ENCODE measurements around the gene MRPL12.
A peak's percentile ranks its signal among the peaks of the same experiment; 100 is the strongest.
"Not testable (repeated sequence)": the region's sequence is repeated elsewhere in the genome, so short reads cannot be mapped to it uniquely, and the experiment has no call there.

MRPL12 gene

GRCh38 chr17:81717766-81718089, 14.6 kb downstream of the MRPL12 start:
- DNase-seq: no peak

DNA sequence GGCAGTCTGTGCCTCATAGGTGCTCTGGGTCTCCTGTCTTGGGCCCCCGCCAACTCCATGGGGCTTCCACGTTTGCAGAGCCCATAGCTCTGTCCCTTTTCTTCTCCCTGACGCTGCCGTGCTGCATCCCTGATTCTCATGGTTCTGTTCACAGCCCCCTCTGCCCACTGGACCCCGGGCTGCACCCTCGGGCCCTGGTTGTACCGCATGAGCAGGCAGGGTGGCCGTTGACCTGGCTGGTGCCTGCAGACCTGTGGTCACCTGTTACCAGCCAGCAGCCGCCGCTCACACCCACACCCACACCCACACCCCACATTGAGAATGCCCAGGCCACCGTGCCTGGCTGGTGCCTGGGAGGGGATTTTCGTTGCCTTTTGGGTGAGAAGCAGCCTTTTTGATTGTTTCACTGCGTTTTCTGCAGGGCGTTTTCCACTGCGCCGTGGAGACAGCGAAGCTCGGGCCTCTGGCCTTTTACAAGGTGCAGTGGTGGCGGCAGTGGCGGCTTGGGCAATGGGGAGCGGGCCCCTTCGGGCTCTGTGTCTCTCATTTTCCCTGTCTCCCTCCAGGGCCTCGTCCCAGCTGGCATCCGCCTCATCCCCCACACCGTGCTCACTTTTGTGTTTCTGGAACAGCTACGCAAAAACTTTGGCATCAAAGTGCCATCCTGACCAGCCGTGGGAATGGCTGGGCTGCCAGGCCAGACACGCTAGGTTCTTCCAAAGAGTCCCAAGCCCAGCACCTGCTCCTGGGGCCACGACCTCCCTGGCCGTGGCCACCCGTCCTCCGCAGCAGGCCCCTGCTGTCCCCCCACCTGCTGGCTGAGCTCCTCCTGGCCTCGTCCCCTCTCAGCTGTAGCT, 16.5 kb downstream of the MRPL12 start:
- DNase-seq: no peak

DNA sequence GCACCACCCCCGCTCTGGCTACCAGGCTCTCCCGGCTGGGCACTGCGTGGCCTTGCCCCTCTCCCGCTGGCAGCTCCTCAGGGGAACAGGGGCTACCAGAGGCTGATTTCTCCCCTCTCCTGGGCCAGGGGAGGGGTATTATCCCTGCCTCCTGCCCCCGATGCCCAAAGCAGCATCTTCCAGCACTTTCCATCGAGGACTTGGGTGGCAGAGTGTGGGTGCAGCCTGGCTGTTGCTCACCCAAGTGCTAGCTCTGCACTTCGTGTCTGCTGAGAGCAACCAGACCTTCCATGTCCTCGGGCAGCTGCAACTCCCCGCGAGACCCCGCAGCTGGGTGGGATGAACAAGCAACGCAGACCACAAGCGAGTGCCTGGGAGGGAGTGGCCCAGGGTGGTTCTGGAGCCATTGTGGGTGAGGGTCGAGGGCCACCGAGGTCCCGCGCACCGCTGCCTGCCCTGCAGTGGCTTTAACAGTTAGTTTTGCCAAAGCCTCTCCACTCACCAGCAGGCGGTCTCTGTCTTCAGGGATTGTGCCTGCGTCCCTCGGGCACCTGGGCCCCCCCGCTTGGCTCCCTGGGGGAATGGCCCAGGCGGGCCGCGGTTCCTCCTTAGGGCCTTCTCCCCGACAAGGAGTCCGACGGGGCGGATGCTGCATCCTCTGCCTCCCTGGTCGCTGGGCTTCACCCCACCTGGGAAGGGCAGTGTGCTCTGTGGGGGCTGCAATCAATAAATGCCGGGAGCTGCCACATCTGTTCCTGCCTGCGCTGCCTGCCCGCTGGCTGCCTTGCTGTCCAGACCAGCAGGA, 17.3 kb downstream of the MRPL12 start:
- DNase-seq: no peak

GRCh38 chr17:81722184-81723120, 19.3 kb downstream of the MRPL12 start:
- peak; percentile 41 for DNase-seq

DNA sequence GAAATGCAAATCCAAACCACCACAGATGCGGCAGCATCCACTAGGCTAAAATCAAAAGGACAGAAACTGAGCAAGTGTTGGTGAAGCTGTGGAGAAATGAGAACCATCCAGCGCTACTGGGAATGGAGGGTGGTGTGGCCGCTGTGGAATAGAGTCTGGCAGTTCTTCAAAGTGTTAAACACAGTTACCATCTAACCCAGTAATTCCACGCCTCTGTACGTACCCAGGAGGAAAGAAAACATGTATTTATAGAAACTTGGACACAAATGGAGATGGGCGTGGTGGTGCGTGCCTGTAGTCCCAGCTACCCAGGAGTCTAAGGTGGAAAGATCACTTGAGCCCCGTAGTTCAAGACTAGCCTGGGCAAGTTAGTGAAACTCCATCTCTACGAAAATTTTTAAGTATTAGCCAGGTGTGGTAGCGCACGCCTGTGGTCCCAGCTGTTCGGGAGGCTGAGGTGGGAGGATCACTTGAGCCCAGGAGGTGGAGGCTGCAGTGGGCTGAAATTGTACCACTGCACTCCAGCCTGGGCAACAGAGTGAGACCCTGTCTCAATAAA, 20.6 kb downstream of the MRPL12 start:
- no peak for DNase-seq

DNA sequence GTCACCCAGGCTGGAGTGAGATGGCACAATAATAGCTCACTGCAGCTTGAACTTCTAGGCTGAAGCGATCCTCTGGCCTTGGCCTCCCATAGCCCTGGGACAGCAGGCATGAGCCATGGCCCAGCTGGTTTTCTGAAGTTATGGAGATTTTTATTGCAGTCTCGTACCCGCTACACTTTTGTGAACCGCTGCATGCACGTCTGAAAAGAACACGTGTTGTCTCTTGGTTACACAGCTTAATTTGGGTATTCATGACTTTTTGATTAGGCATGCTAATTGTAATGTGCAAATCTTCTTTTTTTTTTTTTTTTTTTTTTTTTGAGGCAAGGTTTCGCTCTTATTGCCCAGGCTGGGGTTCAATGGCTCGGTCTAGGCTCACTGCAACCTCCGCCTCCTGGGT, 22.3 kb downstream of the MRPL12 start:
- DNase-seq: no peak

- DNase-seq: no peak
These were observed 22.8 kb downstream of the MRPL12 start for GRCh38 chr17:81726004-81726403.

DNA sequence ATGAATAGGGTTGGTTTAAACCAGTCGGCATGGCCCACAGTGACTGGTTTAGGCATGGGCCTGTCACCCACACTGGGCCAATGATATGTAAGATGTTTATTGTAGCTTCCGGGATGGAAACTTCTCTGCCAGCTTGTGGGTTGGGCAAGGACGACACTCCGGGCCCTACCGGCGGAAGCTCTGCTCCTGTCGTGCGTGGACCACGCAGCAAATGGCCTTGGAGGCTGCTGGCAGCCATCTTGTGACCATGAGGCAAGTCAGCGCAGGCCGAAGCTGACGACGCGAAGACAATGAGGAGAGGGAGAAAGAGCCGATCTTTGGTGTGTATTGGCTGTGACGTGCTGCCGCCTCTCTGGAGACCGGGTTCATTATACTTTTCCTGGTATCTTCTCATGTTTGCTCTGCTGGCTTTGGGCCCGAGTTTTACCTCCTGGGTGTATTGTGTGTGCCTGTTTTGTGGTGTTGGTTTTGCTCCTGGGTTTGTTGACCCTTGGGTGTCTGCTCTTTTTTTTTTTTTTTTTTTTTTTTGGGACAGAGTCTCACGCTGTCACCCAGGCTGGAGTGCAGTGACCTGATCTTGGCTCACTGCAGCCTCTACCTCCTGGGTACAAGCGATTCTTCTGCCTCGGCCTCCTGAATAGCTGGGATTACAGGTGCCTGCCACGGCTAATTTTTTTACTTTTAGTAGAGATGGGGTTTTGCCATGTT, 24.3 kb downstream of the MRPL12 start:
- DNase-seq: no peak

DNA sequence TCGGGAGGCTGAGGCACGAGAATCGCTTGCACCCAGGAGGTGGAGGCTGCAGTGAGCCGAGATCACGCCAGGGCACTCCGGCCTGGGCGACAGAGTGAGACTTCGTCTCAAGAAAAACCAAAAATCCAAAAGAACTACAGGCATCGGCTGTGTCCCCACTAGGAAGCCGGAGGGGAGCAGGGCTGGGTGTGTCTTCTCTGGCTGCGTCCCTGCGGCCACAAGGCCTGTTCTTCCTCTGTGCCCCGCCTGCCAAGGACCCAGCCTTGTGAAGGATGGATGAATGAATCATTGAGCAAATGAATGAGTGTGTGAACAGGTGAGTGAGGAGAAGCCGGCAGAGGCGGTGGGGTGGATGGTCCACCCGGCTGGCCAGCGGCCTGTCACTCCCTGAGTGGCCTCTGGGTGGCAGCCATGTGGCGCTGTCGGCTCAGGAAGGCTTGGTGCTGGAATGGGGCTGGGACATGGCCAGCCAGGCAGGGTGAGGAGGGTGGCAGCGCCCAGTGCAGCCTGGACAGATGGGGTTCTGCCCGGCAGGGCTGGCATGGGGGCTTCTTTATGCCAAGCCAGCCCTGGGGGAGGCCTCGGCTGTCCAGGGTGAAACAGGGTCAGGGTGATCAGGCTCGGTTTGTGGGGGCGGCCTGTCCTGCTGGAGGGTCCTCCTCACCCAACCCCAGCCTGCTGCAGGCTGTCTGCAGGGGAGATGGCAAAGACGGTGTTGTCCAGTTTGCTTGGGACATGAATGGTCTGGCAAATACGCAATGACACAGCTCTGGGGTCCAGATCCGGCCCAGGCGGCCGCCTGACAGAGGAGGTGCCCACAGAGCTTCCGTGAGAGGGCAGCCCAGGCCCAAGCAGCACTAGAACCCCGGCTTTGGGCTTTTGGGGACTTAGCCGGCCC, 30.6 kb downstream of the MRPL12 start:
- peak; percentile 64 for DNase-seq

- DNase-seq: no peak
These were observed 31.5 kb downstream of the MRPL12 start for GRCh38 chr17:81734405-81735263.

DNA sequence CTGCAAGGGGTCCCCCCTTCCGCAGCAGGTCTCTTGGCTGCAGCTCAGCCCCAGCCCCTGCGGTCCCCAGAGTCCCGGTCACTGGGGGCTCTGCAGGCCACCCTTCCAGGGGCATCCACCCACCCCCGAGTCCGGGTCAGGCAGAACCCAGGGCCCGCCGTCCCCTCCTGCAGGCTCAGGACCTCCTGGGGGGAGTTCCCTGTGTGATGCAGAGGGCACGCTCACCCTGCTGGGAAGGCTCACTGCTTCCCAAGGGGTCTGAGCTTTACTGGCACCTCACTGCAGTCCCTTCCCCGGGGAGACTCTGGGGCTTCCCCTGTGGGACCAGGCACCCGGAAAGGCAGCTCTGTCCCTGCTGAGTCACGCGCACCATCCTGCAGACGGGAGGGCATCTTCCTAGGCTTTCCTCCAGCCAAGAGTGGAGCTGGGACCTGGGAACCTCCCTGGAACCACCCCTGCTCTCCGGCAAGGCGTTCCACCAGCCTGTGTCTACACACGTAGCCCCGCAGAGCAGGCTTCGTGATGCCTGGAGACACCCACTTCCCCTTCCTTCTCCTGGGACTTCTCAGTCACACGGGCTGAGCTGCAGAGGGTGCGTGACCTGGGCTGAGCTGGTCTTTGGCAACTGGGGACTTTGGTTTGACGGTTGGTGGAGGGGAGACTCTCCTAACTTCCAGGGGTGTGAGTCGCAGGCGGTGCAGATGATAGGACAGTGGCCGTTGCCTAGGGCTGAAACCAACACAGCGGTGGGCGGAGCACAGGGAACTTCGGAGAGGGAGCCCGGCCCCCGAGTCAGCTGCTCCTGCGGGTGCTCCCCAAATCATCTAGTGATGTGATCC, 32.3 kb downstream of the MRPL12 start:
- DNase-seq: peak; percentile 20

DNA sequence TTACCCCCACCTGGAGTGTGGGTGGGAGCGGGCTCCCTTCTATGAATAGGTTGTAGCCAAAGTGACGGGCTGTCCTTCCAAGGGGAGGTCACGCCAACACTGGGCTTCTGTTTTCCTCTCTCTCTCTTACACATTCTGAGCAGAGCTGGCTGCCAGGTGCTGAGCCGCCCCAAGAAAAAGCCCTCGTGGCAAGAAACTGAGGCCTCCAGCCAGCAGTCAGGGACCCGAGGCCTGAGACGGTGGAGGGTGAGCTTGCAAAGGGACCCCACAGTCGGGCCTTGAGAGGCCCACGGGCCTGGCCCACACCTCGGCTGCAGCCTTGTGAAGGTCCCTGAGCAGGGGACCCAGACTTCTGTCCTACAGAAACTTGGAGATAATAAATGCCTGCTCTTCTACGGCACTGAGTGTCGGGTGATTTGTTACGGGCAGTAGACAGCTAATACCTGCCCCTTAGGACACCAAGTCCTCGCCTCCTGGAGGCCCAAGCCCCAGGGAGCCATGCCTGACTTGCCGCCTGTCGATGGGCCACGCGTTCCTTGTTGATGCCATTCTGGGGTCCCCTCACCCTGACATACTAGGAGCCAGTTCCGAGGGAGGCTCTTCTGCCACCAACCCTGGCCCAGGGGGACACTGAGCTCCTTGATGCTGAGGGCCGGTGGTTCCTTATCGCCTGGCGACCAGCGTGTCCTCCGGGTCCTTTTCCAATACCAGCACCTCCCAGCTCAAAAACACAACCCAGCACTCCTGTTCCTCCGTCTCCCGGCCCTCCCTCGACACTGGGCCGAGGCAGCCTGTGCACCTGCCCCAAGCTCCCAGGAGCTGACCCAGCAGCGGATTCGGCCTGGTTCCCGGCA, 35.0 kb downstream of the MRPL12 start:
- DNase-seq: no peak

GRCh38 chr17:81738801-81739393, 35.7 kb downstream of the MRPL12 start:
- no peak for DNase-seq

DNA sequence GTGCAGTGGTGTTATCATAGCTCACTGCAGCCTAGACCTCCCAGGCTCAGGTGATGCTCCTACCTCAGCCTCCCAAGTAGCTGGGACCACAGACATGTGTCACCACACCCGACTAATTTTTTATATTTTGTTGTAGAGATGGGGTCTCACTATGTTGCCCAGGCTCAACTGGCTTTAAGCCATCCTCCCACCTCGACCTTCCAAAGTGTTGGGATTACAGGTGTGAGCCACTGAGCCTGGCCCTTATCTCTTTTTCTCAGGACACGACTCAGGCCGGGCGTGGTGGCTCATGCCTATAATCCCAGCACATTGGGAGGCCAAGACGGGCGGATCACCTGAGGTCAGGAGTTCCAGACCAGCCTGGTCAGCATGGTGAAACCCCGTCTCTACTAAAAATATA, 36.4 kb downstream of the MRPL12 start:
- DNase-seq: not testable (repeated sequence)

GRCh38 chr17:81740395-81740961, 37.3 kb downstream of the MRPL12 start:
- DNase-seq: no peak

DNA sequence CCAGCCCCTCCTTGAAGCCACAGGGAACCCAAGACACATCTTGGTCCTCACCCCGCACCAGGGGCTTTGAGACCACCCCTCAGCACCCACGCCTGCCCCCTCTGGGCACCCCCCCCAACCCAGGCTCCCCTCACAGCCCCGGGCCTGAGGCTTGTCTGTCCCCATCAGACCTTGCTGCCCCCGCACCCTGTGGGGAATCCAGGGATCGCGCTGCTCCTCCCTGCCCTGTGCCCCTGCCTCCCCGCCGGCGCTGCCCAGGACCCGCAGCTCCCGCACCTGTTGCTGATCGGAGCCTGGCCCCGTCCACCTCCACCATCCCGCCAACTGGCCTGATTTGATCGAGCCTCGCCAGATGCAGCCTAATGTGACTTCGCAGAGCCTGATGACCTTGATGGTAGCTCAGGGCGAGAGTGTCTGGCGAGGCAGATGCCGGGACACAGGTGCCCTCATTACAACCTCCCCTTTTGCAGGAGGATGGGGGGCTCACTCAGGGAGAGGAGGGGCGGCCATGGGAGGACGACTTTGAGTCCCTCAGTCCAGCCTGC, 38.0 kb downstream of the MRPL12 start:
- no peak for DNase-seq
